Endothelial cell (in vitro differentiated cells): ENCODE measurements around the gene CCL3. TPM values are rescaled to one million over a fixed set of nuclear protein-coding genes. Genes with fewer than 3 reads are reported as not detected.

Experiments used
- DNase-seq: peaks from one replicate; pipeline ENCODE4 v3.0.0; 2021; ENCODE audit warnings: low spot score
- H3K27ac Mint-ChIP-seq: one replicate; pipeline ENCODE4 v1.8.0; 2021; ENCODE audit warnings: mixed read lengths, inconsistent platforms; ENCODE audit not compliant: unreplicated experiment
- H3K27me3 Mint-ChIP-seq: one replicate; pipeline ENCODE4 v1.8.0; 2021; ENCODE audit warnings: mild to moderate bottlenecking, moderate library complexity, mixed read lengths, inconsistent platforms; ENCODE audit not compliant: unreplicated experiment
- H3K36me3 Mint-ChIP-seq: one replicate; pipeline ENCODE4 v1.8.0; 2021; ENCODE audit warnings: mild to moderate bottlenecking, low read depth, mixed read lengths, inconsistent platforms; ENCODE audit not compliant: unreplicated experiment
- H3K4me1 Mint-ChIP-seq: one replicate; pipeline ENCODE4 v1.8.0; 2021; ENCODE audit warnings: mild to moderate bottlenecking, mixed read lengths, inconsistent platforms; ENCODE audit not compliant: unreplicated experiment
- H3K4me3 Mint-ChIP-seq: one replicate; pipeline ENCODE4 v1.8.0; 2021; ENCODE audit warnings: mild to moderate bottlenecking, mixed read lengths, inconsistent platforms; ENCODE audit not compliant: unreplicated experiment
- H3K9me3 Mint-ChIP-seq: one replicate; pipeline ENCODE4 v1.8.0; 2021; ENCODE audit warnings: mixed read lengths, inconsistent platforms; ENCODE audit not compliant: unreplicated experiment
- total RNA-seq: library from RNA; stranded (reverse); fragmentation: NEBNext Ultra II Directional; extraction: Animal tissue kit (Norgen Biotek cat#: 25700); gene quantifications from one replicate; pipeline ENCODE4 v1.2.1, GENCODE V29; 2021; ENCODE audit not compliant: unreplicated experiment
- TF ChIP-seq, protein P1 (sequence below): fragments of 200-600 bp; sonication (generic); IDR thresholded peaks from one replicate; pipeline ENCODE4 v1.5.0; 2021; ENCODE audit warnings: antibody characterized with exemption; ENCODE audit not compliant: unreplicated experiment

CCL3 gene
- total RNA-seq, 1 donor from 2014 or later, result not detected

DNA sequence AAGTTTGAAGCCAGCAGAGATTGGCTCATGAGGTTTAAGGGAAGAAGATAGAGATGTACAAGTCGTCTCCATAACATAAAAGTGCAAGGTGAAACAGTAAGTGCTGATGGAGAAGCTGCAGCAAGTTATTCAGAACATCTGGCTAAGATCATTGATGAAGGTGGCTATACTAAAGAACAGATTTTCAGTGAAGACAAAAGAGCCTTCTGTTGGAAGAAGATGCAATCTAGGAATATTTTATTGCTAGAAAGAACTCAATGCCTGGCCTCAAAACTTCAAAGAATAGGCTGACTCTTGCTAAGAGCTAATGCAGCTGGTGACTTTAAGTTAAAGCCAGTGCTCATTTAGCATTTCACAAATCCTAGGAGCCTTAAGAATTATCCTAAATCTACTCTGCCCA, 39.7 kb upstream of the CCL3 start:
- TF ChIP-seq, protein P1, sequence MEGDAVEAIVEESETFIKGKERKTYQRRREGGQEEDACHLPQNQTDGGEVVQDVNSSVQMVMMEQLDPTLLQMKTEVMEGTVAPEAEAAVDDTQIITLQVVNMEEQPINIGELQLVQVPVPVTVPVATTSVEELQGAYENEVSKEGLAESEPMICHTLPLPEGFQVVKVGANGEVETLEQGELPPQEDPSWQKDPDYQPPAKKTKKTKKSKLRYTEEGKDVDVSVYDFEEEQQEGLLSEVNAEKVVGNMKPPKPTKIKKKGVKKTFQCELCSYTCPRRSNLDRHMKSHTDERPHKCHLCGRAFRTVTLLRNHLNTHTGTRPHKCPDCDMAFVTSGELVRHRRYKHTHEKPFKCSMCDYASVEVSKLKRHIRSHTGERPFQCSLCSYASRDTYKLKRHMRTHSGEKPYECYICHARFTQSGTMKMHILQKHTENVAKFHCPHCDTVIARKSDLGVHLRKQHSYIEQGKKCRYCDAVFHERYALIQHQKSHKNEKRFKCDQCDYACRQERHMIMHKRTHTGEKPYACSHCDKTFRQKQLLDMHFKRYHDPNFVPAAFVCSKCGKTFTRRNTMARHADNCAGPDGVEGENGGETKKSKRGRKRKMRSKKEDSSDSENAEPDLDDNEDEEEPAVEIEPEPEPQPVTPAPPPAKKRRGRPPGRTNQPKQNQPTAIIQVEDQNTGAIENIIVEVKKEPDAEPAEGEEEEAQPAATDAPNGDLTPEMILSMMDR, result no peak
- H3K27me3 Mint-ChIP-seq, result no peaks in the 10 kb centered on the region
- H3K9me3 Mint-ChIP-seq, result peaks cover 10% of the 10 kb centered on the region
- no peak overlapping the region for H3K4me3 Mint-ChIP-seq
- DNase-seq, result no peak
- H3K27ac Mint-ChIP-seq, result no peak overlapping the region
- peaks cover 4% of the 10 kb centered on the region for H3K36me3 Mint-ChIP-seq
- H3K4me1 Mint-ChIP-seq, result no peaks in the 10 kb centered on the region

DNA sequence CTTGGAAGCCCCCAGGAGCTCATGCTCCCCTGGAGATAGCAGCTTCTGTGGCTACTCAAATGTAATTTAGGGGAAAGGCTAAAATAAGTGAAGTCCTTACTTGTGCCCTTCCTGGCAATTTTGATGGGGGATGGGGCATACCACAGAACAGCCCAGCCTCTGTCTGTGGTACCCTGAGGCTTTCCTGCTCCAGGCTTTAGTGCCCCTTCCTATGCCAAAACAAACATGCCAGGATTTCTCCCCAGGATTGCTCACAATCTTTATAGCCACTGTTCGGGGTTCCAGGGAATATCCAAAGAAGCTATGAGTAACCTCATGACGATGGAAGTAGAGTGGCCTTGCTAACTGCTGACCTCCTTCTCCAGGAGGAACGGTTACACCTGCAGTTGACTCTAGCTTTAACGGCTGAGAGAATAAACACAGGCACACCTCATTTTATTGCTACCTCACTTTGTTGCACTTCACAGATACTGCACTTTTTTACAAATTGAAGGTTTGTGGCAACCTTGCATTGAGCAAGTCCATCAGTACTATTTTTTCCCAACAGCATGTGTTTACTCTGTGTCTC, 38.6 kb upstream of the CCL3 start:
- no peak for DNase-seq
- TF ChIP-seq, protein P1, result no peak
- Mint-ChIP-seq H3K9me3 (peaks cover 10% of the 10 kb centered on the region), H3K4me3 (no peak overlapping the region), H3K4me1 (no peaks in the 10 kb centered on the region), H3K27ac (no peak overlapping the region), H3K36me3 (peaks cover 4% of the 10 kb centered on the region), H3K27me3 (no peaks in the 10 kb centered on the region)

DNA sequence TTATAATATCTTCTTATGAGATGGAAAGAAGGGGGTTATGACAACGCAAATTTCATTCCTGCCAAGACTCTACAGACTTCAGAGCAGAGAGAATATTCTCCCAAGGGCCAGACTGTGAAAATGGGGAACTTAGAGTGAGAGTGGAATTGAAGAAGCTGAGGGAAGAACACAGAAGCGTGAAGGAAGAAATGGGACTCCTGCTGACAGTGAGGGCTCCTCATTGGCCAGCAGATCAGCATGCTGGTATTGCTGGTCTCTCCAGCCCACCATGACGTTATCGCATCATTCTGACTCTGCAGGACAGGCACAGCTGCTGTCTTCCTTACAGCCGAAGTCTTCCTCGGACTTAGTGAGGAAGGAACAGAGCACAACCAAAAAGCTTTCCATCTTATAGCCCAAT, 38.0 kb upstream of the CCL3 start:
- H3K4me1 Mint-ChIP-seq, result no peaks in the 10 kb centered on the region
- DNase-seq, result no peak
- no peaks in the 10 kb centered on the region for H3K27me3 Mint-ChIP-seq
- peaks cover 4% of the 10 kb centered on the region for H3K36me3 Mint-ChIP-seq
- H3K4me3 Mint-ChIP-seq, result no peak overlapping the region
- H3K27ac Mint-ChIP-seq, result no peak overlapping the region
- TF ChIP-seq, protein P1, result no peak
- peaks cover 10% of the 10 kb centered on the region for H3K9me3 Mint-ChIP-seq

DNA sequence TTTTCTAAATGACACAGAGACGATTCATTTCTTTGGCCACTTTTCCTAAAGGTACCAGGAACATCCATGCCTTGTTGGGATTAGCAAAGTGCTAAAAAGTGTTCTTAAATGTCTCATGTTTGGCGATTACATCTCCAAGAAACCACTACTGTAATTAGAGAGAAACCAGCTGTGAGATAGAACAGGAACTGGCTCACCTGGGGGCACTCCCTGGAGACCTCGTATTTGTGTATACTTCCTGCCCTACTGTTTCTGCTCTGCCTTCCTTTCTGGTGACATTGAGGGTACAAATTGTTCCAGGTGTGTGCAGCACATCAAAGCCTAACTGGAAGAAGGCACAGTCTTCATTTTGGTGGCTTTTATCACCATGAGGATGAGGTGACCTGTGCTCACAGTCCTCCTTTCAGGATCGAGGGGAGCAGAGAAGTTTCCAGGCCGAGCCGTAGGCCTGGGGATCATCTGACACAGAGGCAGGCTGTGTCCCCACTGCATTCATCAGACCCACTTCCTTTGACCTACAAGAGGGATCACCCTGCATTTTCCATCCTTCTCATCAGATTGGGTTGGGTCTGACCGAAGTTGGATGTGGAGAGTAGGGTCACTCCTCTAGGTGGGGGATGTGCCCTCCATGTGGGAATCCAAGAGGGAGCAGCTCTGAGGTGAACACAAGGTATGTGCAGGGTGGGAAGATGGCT, 37.4 kb upstream of the CCL3 start:
- Mint-ChIP-seq H3K36me3 (peaks cover 4% of the 10 kb centered on the region), H3K4me1 (no peaks in the 10 kb centered on the region), H3K9me3 (peaks cover 10% of the 10 kb centered on the region), H3K27ac (no peak overlapping the region), H3K4me3 (no peak overlapping the region), H3K27me3 (no peaks in the 10 kb centered on the region)
- TF ChIP-seq, protein P1, result no peak
- no peak for DNase-seq
